ENCODE measurements around the gene XRN2. TPM values are rescaled to one million over a fixed set of nuclear protein-coding genes. Genes with fewer than 3 reads are reported as not detected.
"Not testable (repeated sequence)": the region's sequence is repeated elsewhere in the genome, so short reads cannot be mapped to it uniquely, and the experiment has no call there.

Gene XRN2
- total RNA-seq, 4 donors from 2014 or later, result 31.9 to 50.9 (median 37.3) TPM

GRCh38 chr20:21364413-21364812 lies 61.3 kb downstream of the XRN2 start:
- H3K4me3 ChIP-seq (ENCODE audit: low read depth, poor library complexity, severe bottlenecking), result no peak overlapping the region
- DNase-seq (ENCODE audit: low spot score in 2 of 2), result no peak
- intact Hi-C loops (cut with DNase I; ENCODE audit: low total_unique reads), result no loop called here
- TF ChIP-seq POLR2A (IDR thresholded peaks at IDR 0.05), result no peak
- 94 to 95% methylated on average over 6 of the region's 6 CpGs for WGBS, 2 donors

DNA sequence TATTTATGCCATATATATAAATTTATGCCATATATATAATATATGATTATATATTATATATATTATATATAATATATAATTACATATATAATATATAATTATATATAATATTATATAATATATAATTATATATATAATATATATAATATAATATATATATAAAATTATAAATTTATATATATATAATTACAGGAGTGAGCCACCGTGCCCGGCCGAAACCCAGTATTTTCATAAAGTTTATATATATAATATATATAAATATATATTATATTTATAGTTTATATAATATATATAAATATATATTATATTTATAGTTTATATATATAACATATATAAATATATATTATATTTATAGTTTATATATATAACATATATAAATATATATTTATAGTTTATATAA lies 62.6 kb downstream of the XRN2 start:
- intact Hi-C loops (cut with DNase I; ENCODE audit: low total_unique reads), result no loop called here
- no peak overlapping the region for H3K4me3 ChIP-seq (ENCODE audit: low read depth, poor library complexity, severe bottlenecking)
- WGBS, 2 donors, result 98 to 99% methylated on average over 3 of the region's 3 CpGs
- TF ChIP-seq CTCF (IDR thresholded peaks at IDR 0.05) (no peak), POLR2A (IDR thresholded peaks at IDR 0.05) (no peak)
- no peak for DNase-seq (ENCODE audit: low spot score in 2 of 2)

DNA sequence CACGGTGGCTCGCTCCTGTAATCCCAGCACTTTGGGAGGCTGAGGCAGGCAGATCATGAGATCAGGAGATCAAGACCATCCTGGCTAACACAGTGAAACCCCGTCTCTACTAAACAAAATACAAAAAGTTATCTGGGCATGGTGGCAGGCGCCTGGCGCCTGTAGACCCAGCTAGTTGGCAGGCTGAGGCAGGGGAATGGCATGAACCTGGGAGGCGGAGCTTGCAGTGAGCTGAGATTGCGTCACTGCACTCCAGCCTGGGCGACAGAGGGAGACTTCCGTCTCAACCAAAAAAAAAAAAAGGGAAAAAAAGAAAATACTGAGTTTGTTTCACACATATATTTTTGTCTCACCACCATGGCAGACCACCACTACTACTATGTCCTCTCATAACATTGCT lies 63.1 kb downstream of the XRN2 start:
- H3K4me3 ChIP-seq (ENCODE audit: low read depth, poor library complexity, severe bottlenecking); intact Hi-C loops (cut with DNase I; ENCODE audit: low total_unique reads); DNase-seq (ENCODE audit: low spot score in 2 of 2): not testable (repeated sequence)
- 86 to 89% methylated on average over 9 of the region's 9 CpGs for WGBS, 2 donors

DNA sequence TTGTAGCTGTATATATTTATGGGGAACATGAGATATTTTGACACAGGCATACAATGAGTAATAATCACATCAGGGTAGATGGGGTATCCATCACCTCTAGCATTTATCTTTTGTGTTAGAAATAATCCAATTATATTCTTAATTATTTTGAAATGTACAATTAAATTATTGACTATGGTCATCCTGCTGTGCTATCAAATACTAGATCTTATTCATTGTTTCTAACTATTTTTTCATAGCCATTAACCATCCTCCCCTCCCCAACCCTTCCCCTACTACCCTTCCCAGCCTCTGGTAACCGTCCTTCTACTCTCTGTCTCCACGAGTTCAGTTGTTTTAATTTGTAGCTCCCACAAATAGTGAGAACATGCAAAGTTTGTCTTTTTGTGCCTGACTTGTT lies 65.7 kb downstream of the XRN2 start:
- 44 to 50% methylated on average over 2 of the region's 2 CpGs for WGBS, 2 donors
- DNase-seq (ENCODE audit: low spot score in 2 of 2), result no peak

GRCh38 chr20:21371193-21371592 lies 68.1 kb downstream of the XRN2 start:
- no peak overlapping the region for H3K4me3 ChIP-seq (ENCODE audit: low read depth, poor library complexity, severe bottlenecking)
- intact Hi-C loops (cut with DNase I; ENCODE audit: low total_unique reads), result no loop called here
- DNase-seq (ENCODE audit: low spot score in 2 of 2), result no peak
- WGBS, 2 donors, result 85 to 96% methylated on average over 1 of the region's 1 CpG
- no peak for TF ChIP-seq POLR2A (IDR thresholded peaks at IDR 0.05)
- no peak for TF ChIP-seq CTCF (IDR thresholded peaks at IDR 0.05)

More for the DNA sequence above, 65.7 kb downstream of the XRN2 start:
- no peak for TF ChIP-seq CTCF (IDR thresholded peaks at IDR 0.05)
- TF ChIP-seq POLR2A (IDR thresholded peaks at IDR 0.05), result no peak
- intact Hi-C loops (cut with DNase I; ENCODE audit: low total_unique reads), result no loop called here
- H3K4me3 ChIP-seq (ENCODE audit: low read depth, poor library complexity, severe bottlenecking), result no peak overlapping the region

GRCh38 chr20:21372016-21372415 lies 68.9 kb downstream of the XRN2 start:
- H3K4me3 ChIP-seq (ENCODE audit: low read depth, poor library complexity, severe bottlenecking), result no peak overlapping the region
- TF ChIP-seq POLR2A (IDR thresholded peaks at IDR 0.05) (no peak), CTCF (IDR thresholded peaks at IDR 0.05) (no peak)
- 80 to 84% methylated on average over 2 of the region's 2 CpGs for WGBS, 2 donors
- intact Hi-C loops (cut with DNase I; ENCODE audit: low total_unique reads), result no loop called here
- DNase-seq (ENCODE audit: low spot score in 2 of 2), result no peak

DNA sequence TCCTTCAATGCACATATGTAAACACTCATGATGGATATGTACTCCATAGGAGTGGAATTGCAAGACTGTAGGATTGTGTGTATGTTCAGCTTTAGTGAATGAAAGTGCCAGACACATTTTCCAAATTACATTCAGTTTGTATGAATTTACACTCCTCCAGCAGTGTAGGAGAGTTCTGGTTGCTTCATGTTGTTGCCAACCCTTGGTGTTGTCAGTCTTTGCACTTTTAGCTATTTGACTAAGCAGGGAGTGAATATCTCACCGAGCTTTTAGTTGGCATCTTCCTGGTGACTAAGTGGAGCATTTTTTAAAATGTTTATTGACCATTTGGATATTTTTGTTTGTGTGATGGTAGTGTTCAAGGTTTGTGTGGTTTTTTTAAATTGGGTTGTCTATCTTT lies 70.3 kb downstream of the XRN2 start:
- H3K4me3 ChIP-seq (ENCODE audit: low read depth, poor library complexity, severe bottlenecking), result no peak overlapping the region
- intact Hi-C loops (cut with DNase I; ENCODE audit: low total_unique reads), result no loop called here
- TF ChIP-seq POLR2A (IDR thresholded peaks at IDR 0.05) (no peak), CTCF (IDR thresholded peaks at IDR 0.05) (no peak)
- WGBS, 2 donors, result 61 to 71% methylated on average over 1 of the region's 1 CpG
- DNase-seq (ENCODE audit: low spot score in 2 of 2), result no peak

Data from lower leg skin (tissue), 4 donors.